Measurements from ENCODE around the gene KLHDC10. TPM values are rescaled to one million over a fixed set of nuclear protein-coding genes. Genes with fewer than 3 reads are reported as not detected.

KLHDC10 gene
- total and polyA plus RNA-seq, 2 experiments from 2014 or later: 7.2 to 29.0 TPM

- Histone ChIP-seq H3K9me3 (ENCODE audit: low read depth) (no peaks in the 10 kb centered on the region), H3K27ac (no peak overlapping the region), H3K79me2 (no peaks in the 10 kb centered on the region), H3K36me3 (replicated peaks; ENCODE audit: insufficient read depth, low read depth) (no peaks in the 10 kb centered on the region), H3K27me3 (no peaks in the 10 kb centered on the region), H3K9me2 (replicated peaks; ENCODE audit: insufficient read depth) (no peaks in the 10 kb centered on the region), H4K20me1 (ENCODE audit: insufficient read depth, poor library complexity, severe bottlenecking) (no peaks in the 10 kb centered on the region), H2AFZ (no peak overlapping the region), H3K4me3 (no peak overlapping the region), H3K4me1 (ENCODE audit: insufficient read depth) (peaks cover 1% of the 10 kb centered on the region), H3K4me2 (no peak overlapping the region)
- no peak for DNase-seq (ENCODE audit: low spot score)
- TF ChIP-seq CTCF (IDR thresholded peaks at IDR 0.05; ENCODE audit: poor library complexity): no peak
- TF ChIP-seq EZH2phosphoT487 (IDR thresholded peaks at IDR 0.05; ENCODE audit: low read depth, severe bottlenecking, unreplicated experiment): no peak
- no peak for TF ChIP-seq EZH2 (IDR thresholded peaks at IDR 0.05; ENCODE audit: borderline replicate concordance)
- 77% methylated on average over 5 of the region's 5 CpGs for WGBS (ENCODE audit: low lambda C conversion rate, missing lambda C conversion rate)
Observed at GRCh38 chr7:130151591-130152492, 81.5 kb downstream of the KLHDC10 start.

DNA sequence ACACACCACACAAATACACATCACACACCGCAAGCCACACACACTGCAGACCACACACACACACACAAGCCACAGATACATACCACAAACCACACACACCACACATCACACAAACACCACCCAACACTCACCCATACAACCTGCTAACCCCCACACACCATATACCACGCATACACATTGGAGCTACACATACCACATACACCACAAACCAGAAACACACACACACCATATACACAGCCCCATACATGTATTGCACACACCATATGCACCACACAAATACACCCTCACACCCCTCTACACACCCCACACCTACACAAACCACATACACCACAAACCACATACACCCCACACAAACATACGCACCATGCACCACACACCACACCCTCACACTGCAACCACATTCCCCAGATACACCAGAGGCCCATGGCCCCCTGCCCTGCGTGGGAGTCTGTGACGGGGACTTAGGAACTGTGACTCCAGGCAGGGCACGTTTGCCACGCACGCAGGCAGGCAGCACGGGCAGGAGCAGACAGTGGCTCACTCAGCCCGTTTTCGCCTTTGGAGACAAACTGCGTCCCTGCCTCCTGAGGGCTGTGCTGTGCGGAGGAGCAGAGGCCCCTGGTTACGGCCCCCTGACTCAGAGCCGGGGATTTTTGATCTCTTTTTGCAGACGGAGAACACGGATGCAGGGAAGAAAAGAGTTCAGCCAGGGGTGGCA, 82.3 kb downstream of the KLHDC10 start:
- no peak overlapping the region for H3K27ac ChIP-seq
- H3K4me2 ChIP-seq: no peak overlapping the region
- no peaks in the 10 kb centered on the region for H3K79me2 ChIP-seq
- no peak for DNase-seq (ENCODE audit: low spot score)
- H3K36me3 ChIP-seq (replicated peaks; ENCODE audit: insufficient read depth, low read depth): no peaks in the 10 kb centered on the region
- H3K9me2 ChIP-seq (replicated peaks; ENCODE audit: insufficient read depth): no peaks in the 10 kb centered on the region
- H3K4me3 ChIP-seq: no peak overlapping the region
- H3K4me1 ChIP-seq (ENCODE audit: insufficient read depth): no peaks in the 10 kb centered on the region
- TF ChIP-seq EZH2phosphoT487 (IDR thresholded peaks at IDR 0.05; ENCODE audit: low read depth, severe bottlenecking, unreplicated experiment) (no peak), EZH2 (IDR thresholded peaks at IDR 0.05; ENCODE audit: borderline replicate concordance) (no peak), CTCF (IDR thresholded peaks at IDR 0.05; ENCODE audit: poor library complexity) (no peak)
- H3K9me3 ChIP-seq (ENCODE audit: low read depth): no peaks in the 10 kb centered on the region
- WGBS (ENCODE audit: low lambda C conversion rate, missing lambda C conversion rate): 80% methylated on average over 17 of the region's 17 CpGs
- H4K20me1 ChIP-seq (ENCODE audit: insufficient read depth, poor library complexity, severe bottlenecking): no peaks in the 10 kb centered on the region
- no peak overlapping the region for H2AFZ ChIP-seq
- no peaks in the 10 kb centered on the region for H3K27me3 ChIP-seq

DNA sequence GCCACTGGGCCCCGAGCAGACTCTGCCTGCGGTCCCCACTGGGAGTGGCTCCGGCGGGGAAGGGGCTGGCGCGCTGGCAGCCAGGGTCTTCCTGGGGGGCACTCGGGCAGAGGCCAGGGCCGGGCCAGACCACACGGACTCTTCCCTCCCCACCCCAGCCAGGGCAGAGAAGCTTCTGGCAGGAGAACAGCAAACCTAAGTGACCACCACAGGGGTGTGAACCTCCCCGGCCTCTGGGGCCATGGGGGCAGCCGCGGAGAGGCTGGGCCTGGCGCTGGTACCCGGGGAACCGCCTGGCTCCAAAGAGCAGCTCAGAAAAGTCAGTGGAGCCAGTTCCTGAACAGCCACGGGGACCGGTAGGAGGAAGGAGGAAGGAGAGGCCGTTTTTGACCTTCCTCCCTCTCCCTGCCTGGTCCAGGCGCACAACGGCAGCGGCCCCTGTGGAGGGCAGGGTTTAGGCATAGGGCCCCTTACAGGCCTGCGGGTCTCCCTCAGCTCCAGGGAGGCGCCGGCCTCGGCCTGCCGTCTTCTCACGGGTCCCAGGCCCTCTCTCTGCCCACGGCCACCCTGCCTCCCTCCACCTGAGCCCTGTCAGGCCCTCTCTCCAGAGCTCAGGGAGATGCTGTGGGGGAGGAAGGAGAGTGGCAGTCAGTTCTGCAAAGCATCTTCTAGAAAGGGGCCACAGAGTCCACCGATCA, 83.0 kb downstream of the KLHDC10 start:
- H3K27ac ChIP-seq: no peak overlapping the region
- no peak overlapping the region for H3K4me2 ChIP-seq
- H3K4me1 ChIP-seq (ENCODE audit: insufficient read depth): no peaks in the 10 kb centered on the region
- DNase-seq (ENCODE audit: low spot score): no peak
- H4K20me1 ChIP-seq (ENCODE audit: insufficient read depth, poor library complexity, severe bottlenecking): no peaks in the 10 kb centered on the region
- 88% methylated on average over 27 of the region's 29 CpGs for WGBS (ENCODE audit: low lambda C conversion rate, missing lambda C conversion rate)
- no peaks in the 10 kb centered on the region for H3K9me3 ChIP-seq (ENCODE audit: low read depth)
- no peaks in the 10 kb centered on the region for H3K36me3 ChIP-seq (replicated peaks; ENCODE audit: insufficient read depth, low read depth)
- no peaks in the 10 kb centered on the region for H3K27me3 ChIP-seq
- no peak overlapping the region for H2AFZ ChIP-seq
- TF ChIP-seq EZH2 (IDR thresholded peaks at IDR 0.05; ENCODE audit: borderline replicate concordance) (no peak), CTCF (IDR thresholded peaks at IDR 0.05; ENCODE audit: poor library complexity) (no peak), EZH2phosphoT487 (IDR thresholded peaks at IDR 0.05; ENCODE audit: low read depth, severe bottlenecking, unreplicated experiment) (no peak)
- H3K4me3 ChIP-seq: no peak overlapping the region
- no peaks in the 10 kb centered on the region for H3K9me2 ChIP-seq (replicated peaks; ENCODE audit: insufficient read depth)
- H3K79me2 ChIP-seq: no peaks in the 10 kb centered on the region
